Kidney capillary endothelial cell (primary cell): Measurements from ENCODE around the gene MPZ.
"Not testable (repeated sequence)": the region's sequence is repeated elsewhere in the genome, so short reads cannot be mapped to it uniquely, and the experiment has no call there.

Source experiments
- DNase-seq: peaks from one replicate; pipeline ENCODE4 v3.0.0-alpha.2; 2018; ENCODE audit warnings: low spot score

The MPZ gene

GRCh38 chr1:161299347-161299746, 10.4 kb downstream of the MPZ start:
- no peak for DNase-seq

GRCh38 chr1:161298116-161298515, 11.7 kb downstream of the MPZ start:
- no peak for DNase-seq

- DNase-seq: no peak
Observed at GRCh38 chr1:161297415-161297814, 12.4 kb downstream of the MPZ start.

- no peak for DNase-seq
Observed at GRCh38 chr1:161290779-161291178, 19.0 kb downstream of the MPZ start.

- DNase-seq: no peak
Observed at GRCh38 chr1:161287482-161288054, 22.2 kb downstream of the MPZ start.

- DNase-seq: no peak
Observed at GRCh38 chr1:161285521-161285920, 24.2 kb downstream of the MPZ start.

GRCh38 chr1:161285113-161285512, 24.7 kb downstream of the MPZ start:
- no peak for DNase-seq

GRCh38 chr1:161282991-161283390, 26.8 kb downstream of the MPZ start:
- no peak for DNase-seq

- no peak for DNase-seq
Observed at GRCh38 chr1:161274874-161275273, 34.9 kb downstream of the MPZ start.

- DNase-seq: no peak
Observed at GRCh38 chr1:161273402-161273801, 36.4 kb downstream of the MPZ start.

GRCh38 chr1:161267321-161267720, 42.4 kb downstream of the MPZ start:
- no peak for DNase-seq

GRCh38 chr1:161266836-161267235, 42.9 kb downstream of the MPZ start:
- DNase-seq: no peak

GRCh38 chr1:161266202-161266601, 43.6 kb downstream of the MPZ start:
- peak; percentile 11 for DNase-seq

GRCh38 chr1:161265305-161265704, 44.5 kb downstream of the MPZ start:
- no peak for DNase-seq

- DNase-seq: no peak
Observed at GRCh38 chr1:161261261-161262235, 48.2 kb downstream of the MPZ start.

- DNase-seq: no peak
Observed at GRCh38 chr1:161260376-161261260, 49.1 kb downstream of the MPZ start.

GRCh38 chr1:161259765-161260164, 50.0 kb downstream of the MPZ start:
- no peak for DNase-seq

- DNase-seq: no peak
Observed at GRCh38 chr1:161259345-161259702, 50.4 kb downstream of the MPZ start.

- DNase-seq: no peak
Observed at GRCh38 chr1:161258439-161259344, 51.1 kb downstream of the MPZ start, which contains the start of gene PCP4L1. PCP4L1 (plus strand) TSS chr1:161258745; CDS start chr1:161258975, 230 bp downstream.

- DNase-seq: not testable (repeated sequence)
Observed at GRCh38 chr1:161257109-161257508, 52.7 kb downstream of the MPZ start.

- not testable (repeated sequence) for DNase-seq
Observed at GRCh38 chr1:161255955-161256520, 53.7 kb downstream of the MPZ start.
